H1 (cell line): Measurements from ENCODE around the gene ZWILCH. TPM values are rescaled to one million over a fixed set of nuclear protein-coding genes. Genes with fewer than 3 reads are reported as not detected.

Experiments
- CTCF ChIA-PET: fragments of 300-600 bp; sonication (Branson Sonifier 250); formaldehyde crosslinking; loops from one replicate; lab custom pipeline; 2021; ENCODE audit not compliant: partially characterized antibody; lab: Charles Lee
- POLR2A ChIA-PET: fragments of 300-600 bp; sonication (Branson Sonifier 250); formaldehyde crosslinking; loops from one replicate; lab custom pipeline; 2021; ENCODE audit warnings: inconsistent platforms; ENCODE audit not compliant: partially characterized antibody; lab: Charles Lee
- DNase-seq, 2 experiments: peaks; one replicate each; pipeline versions ENCODE4 v3.0.0 to v3.0.0-alpha.2; 2010 to 2022; ENCODE audit warnings: low spot score in 2 of 2, low read depth in 1 of 2, mixed read lengths in 1 of 2
- FAIRE-seq: peaks from 2 replicates; lab custom pipeline; 2011; peaks lifted over from hg19 to GRCh38; lab: Jason Lieb, UNC
- H2AFZ ChIP-seq: 2 replicates; pipeline ENCODE4 v1.8.1; 2012; ENCODE audit warnings: low read length, inconsistent platforms
- H2AK5ac ChIP-seq: 2 replicates; pipeline ENCODE4 v1.6.1; 2013; ENCODE audit warnings: low read depth, low read length
- H2BK120ac ChIP-seq: replicated peaks from 2 replicates; pipeline ENCODE3; 2013; ENCODE audit warnings: low read depth, low read length, inconsistent platforms
- H2BK12ac ChIP-seq: 2 replicates; pipeline ENCODE4 v1.6.1; 2013; ENCODE audit warnings: low read depth, low read length
- H2BK15ac ChIP-seq: 2 replicates; pipeline ENCODE4 v1.6.1; 2013; ENCODE audit warnings: low read length
- H2BK20ac ChIP-seq: 2 replicates; pipeline ENCODE4 v1.6.1; 2013; ENCODE audit warnings: low read length
- H2BK5ac ChIP-seq: 2 replicates; pipeline ENCODE4 v1.6.1; 2013; ENCODE audit warnings: low read depth, low read length
- H3K14ac ChIP-seq: 2 replicates; pipeline ENCODE4 v1.6.1; 2013; ENCODE audit warnings: inconsistent platforms; ENCODE audit not compliant: insufficient read length
- H3K18ac ChIP-seq: 2 replicates; pipeline ENCODE4 v1.6.1; 2013; ENCODE audit warnings: low read length; ENCODE audit errors: extremely low read depth
- H3K23ac ChIP-seq: 2 replicates; pipeline ENCODE4 v1.6.1; 2013; ENCODE audit warnings: inconsistent platforms; ENCODE audit not compliant: insufficient read length
- H3K23me2 ChIP-seq: 2 replicates; pipeline ENCODE4 v1.6.1; 2013; ENCODE audit warnings: low read depth, low read length
- H3K27ac ChIP-seq: 2 replicates; pipeline ENCODE4 v1.6.1; 2011; ENCODE audit warnings: low read depth, low read length, inconsistent platforms
- H3K27me3 ChIP-seq, 4 experiments: replicated peaks in 1 of 4; 1 replicate in 1 of 4; 2 replicates in 3 of 4; pipeline versions ENCODE4 v1.6.1 to v1.8.1; 2011 to 2013; ENCODE audit warnings: low read length in 3 of 4, mild to moderate bottlenecking in 3 of 4, inconsistent platforms in 2 of 4, mixed read lengths in 2 of 4, moderate library complexity in 1 of 4; ENCODE audit not compliant: control insufficient read depth in 3 of 4, insufficient read depth in 3 of 4; ENCODE audit errors: extremely low read depth in 1 of 4
- H3K36me3 ChIP-seq, 4 experiments: 2 replicates each; pipeline versions ENCODE4 v1.6.1 to v1.8.1; 2011 to 2013; ENCODE audit warnings: mild to moderate bottlenecking in 4 of 4, low read length in 3 of 4, moderate library complexity in 2 of 4, control low read depth in 1 of 4, inconsistent platforms in 1 of 4; ENCODE audit not compliant: insufficient read depth in 4 of 4, control insufficient read depth in 2 of 4
- H3K4ac ChIP-seq: replicated peaks from 2 replicates; pipeline ENCODE3; 2013; ENCODE audit warnings: low read length, low read depth, mixed read lengths, inconsistent platforms; ENCODE audit not compliant: insufficient read length
- H3K4me1 ChIP-seq, 4 experiments: replicated peaks in 1 of 4; 1 replicate in 1 of 4; 2 replicates in 3 of 4; pipeline versions ENCODE4 v1.6.1 to v1.8.1; 2011 to 2013; ENCODE audit warnings: low read length in 3 of 4, inconsistent platforms in 2 of 4, mixed read lengths in 1 of 4; ENCODE audit not compliant: insufficient read depth in 4 of 4, control insufficient read depth in 3 of 4
- H3K4me2 ChIP-seq, 2 experiments: 2 replicates each; pipeline versions ENCODE4 v1.6.1 to v1.8.1; 2011 to 2013; ENCODE audit warnings: low read depth in 2 of 2, low read length in 2 of 2, control low read depth in 1 of 2, inconsistent platforms in 1 of 2, mild to moderate bottlenecking in 1 of 2; ENCODE audit not compliant: insufficient read depth in 1 of 2
- H3K4me3 ChIP-seq, 4 experiments: fragments of 200-600, 300-600 bp in 1 of 4; sonication (generic), shearing (Covaris generic), sonication (Bioruptor Twin) in 1 of 4; 2 replicates each; pipeline versions ENCODE4 v1.5.1 to v1.8.1; 2011 to 2016; ENCODE audit warnings: low read length in 4 of 4, low read depth in 3 of 4, control low read depth in 2 of 4, inconsistent platforms in 2 of 4, mild to moderate bottlenecking in 2 of 4, mixed read lengths in 1 of 4, moderate library complexity in 1 of 4; ENCODE audit not compliant: insufficient read depth in 2 of 4; ENCODE audit errors: extremely low read depth in 1 of 4
- H3K56ac ChIP-seq: replicated peaks from 2 replicates; pipeline ENCODE3; 2013; ENCODE audit warnings: low read depth, mild to moderate bottlenecking, mixed read lengths, low read length, inconsistent platforms; ENCODE audit not compliant: insufficient read length
- H3K79me1 ChIP-seq: 2 replicates; pipeline ENCODE4 v1.6.1; 2013; ENCODE audit warnings: low read depth, low read length, control low read depth
- H3K79me2 ChIP-seq, 2 experiments: 2 replicates each; pipeline versions ENCODE4 v1.6.1 to v1.8.1; 2012 to 2013; ENCODE audit warnings: low read length in 2 of 2, mild to moderate bottlenecking in 2 of 2, inconsistent platforms in 1 of 2; ENCODE audit not compliant: insufficient read depth in 2 of 2, control insufficient read depth in 1 of 2
- H3K9ac ChIP-seq, 4 experiments: replicated peaks in 1 of 4; 1 replicate in 1 of 4; 2 replicates in 3 of 4; pipeline versions ENCODE4 v1.6.1 to v1.8.1; 2011 to 2013; ENCODE audit warnings: low read depth in 3 of 4, low read length in 3 of 4, control low read depth in 2 of 4, mild to moderate bottlenecking in 2 of 4, moderate library complexity in 2 of 4, inconsistent platforms in 1 of 4; ENCODE audit errors: extremely low read depth in 1 of 4
- H3K9me3 ChIP-seq, 2 experiments: 2 replicates each; pipeline versions ENCODE4 v1.6.1 to v1.8.1; 2012 to 2013; ENCODE audit warnings: mild to moderate bottlenecking in 2 of 2, moderate library complexity in 2 of 2, control low read depth in 1 of 2, inconsistent platforms in 1 of 2, low read depth in 1 of 2, low read length in 1 of 2, mixed read lengths in 1 of 2; ENCODE audit not compliant: insufficient read depth in 2 of 2
- H4K20me1 ChIP-seq, 2 experiments: replicated peaks in 1 of 2; 2 replicates each; pipeline versions ENCODE3 to v1.8.1; 2011 to 2013; ENCODE audit warnings: inconsistent platforms in 2 of 2, low read length in 2 of 2, mild to moderate bottlenecking in 1 of 2; ENCODE audit not compliant: insufficient read depth in 2 of 2, control insufficient read depth in 1 of 2
- H4K5ac ChIP-seq: 2 replicates; pipeline ENCODE4 v1.6.1; 2013; ENCODE audit warnings: low read length, low read depth, mixed read lengths, inconsistent platforms; ENCODE audit not compliant: insufficient read length
- H4K8ac ChIP-seq: 2 replicates; pipeline ENCODE4 v1.8.0; 2013; ENCODE audit warnings: mild to moderate bottlenecking, moderate library complexity, low read length, inconsistent platforms; ENCODE audit not compliant: insufficient read depth; ENCODE audit errors: extremely low read depth
- H4K91ac ChIP-seq: replicated peaks from 2 replicates; pipeline ENCODE3; 2013; ENCODE audit warnings: low read length, mixed read lengths, inconsistent platforms; ENCODE audit not compliant: insufficient read length
- ATF2 ChIP-seq: IDR thresholded peaks from 2 replicates; pipeline ENCODE4 v1.6.1; 2012; ENCODE audit warnings: low read length, inconsistent platforms
- JUND ChIP-seq: IDR thresholded peaks from 2 replicates; pipeline ENCODE4 v1.6.1; 2011; ENCODE audit warnings: mild to moderate bottlenecking, improper control_type of control experiment, low read length
- PHF8 ChIP-seq: fragments of 200-600 bp; sonication (generic); conservative IDR thresholded peaks from 2 replicates; pipeline ENCODE4 v1.7.1; 2012; ENCODE audit warnings: low read depth, mild to moderate bottlenecking, inconsistent platforms, low read length, moderate library complexity
- POLR2AphosphoS5 ChIP-seq: IDR thresholded peaks from 2 replicates; pipeline ENCODE4 v1.6.1; 2011; ENCODE audit warnings: low read depth, low read length
- POU5F1 ChIP-seq: IDR thresholded peaks from 2 replicates; pipeline ENCODE4 v1.6.1; 2011; ENCODE audit warnings: low read depth, mild to moderate bottlenecking, low read length, moderate library complexity
- SP4 ChIP-seq: IDR thresholded peaks from 2 replicates; pipeline ENCODE4 v1.6.1; 2012; ENCODE audit warnings: low read length, inconsistent platforms
- ZNF274 ChIP-seq: IDR thresholded peaks from 2 replicates; pipeline ENCODE4 v1.7.0; 2012; ENCODE audit warnings: low read length, borderline replicate concordance; ENCODE audit errors: extremely low read depth
- WGBS, 2 experiments: shearing (Covaris generic) in 1 of 2; methylation state at CpG; one replicate each; pipeline versions ENCODE4 v1.1.6 to v1.1.7; 2013 to 2015; ENCODE audit warnings: low lambda C conversion rate in 2 of 2, mixed read lengths in 2 of 2, inconsistent platforms in 1 of 2, low coverage in 1 of 2, missing lambda C conversion rate in 1 of 2; ENCODE audit not compliant: insufficient replicate concordance in 2 of 2, insufficient coverage in 1 of 2, insufficient read length in 1 of 2; ENCODE audit errors: extremely low coverage in 1 of 2, missing lambda C conversion rate in 1 of 2; 5-methylcytosine and 5-hydroxymethylcytosine counted together
- polyA plus RNA-seq, 7 experiments: library from polyadenylated mRNA; depleted of rRNA in 3 of 7; stranded (reverse) in 5 of 7; unstranded in 2 of 7; fragments of >200 nt in 5 of 7; fragments of 200-250 nt in 2 of 7; gene quantifications; 1 replicate in 5 of 7; 2 replicates in 1 of 7; 4 replicates in 1 of 7; pipeline versions ENCODE4 v1.2.1 to v1.2.3, GENCODE V29; 2011 to 2013; ENCODE audit warnings: missing spikeins in 2 of 7, mixed read lengths in 2 of 7
- total RNA-seq: library from RNA; stranded (reverse); fragmentation: NEBNext Ultra II Directional; extraction: Animal tissue kit (Norgen Biotek cat#: 25700); gene quantifications from 2 replicates; pipeline ENCODE4 v1.2.1, GENCODE V29; 2021

Gene ZWILCH
- total and polyA plus RNA-seq, 2 of the 8 experiments (the other 6 are each of a cell fraction or from before 2014, with no cell fraction given) = 18.1 to 61.5 TPM

- H3K79me2 ChIP-seq = no peaks in the 10 kb centered on the region
- H3K4me1 ChIP-seq = no peaks in the 10 kb centered on the region
- H3K4ac ChIP-seq = no peak overlapping the region
- no peak overlapping the region for H2AK5ac ChIP-seq
- H3K79me1 ChIP-seq = no peaks in the 10 kb centered on the region
- no peak overlapping the region for H3K23ac ChIP-seq
- H2BK5ac ChIP-seq = no peak overlapping the region
- H4K20me1 ChIP-seq = peaks cover 2 to 3% of the 10 kb centered on the region in 2 experiments
- H3K4me3 ChIP-seq = no peak overlapping the region
- no peak overlapping the region for H2BK20ac ChIP-seq
- no peak overlapping the region for H2BK12ac ChIP-seq
- H4K91ac ChIP-seq = no peak overlapping the region
- no peak overlapping the region for H3K27ac ChIP-seq
- no peak overlapping the region for H2BK120ac ChIP-seq
- no peak overlapping the region for H3K18ac ChIP-seq
- no peak overlapping the region for H3K56ac ChIP-seq
- no peaks in the 10 kb centered on the region for H3K27me3 ChIP-seq
- H4K5ac ChIP-seq = no peak overlapping the region
- no peak overlapping the region for H3K9ac ChIP-seq
- no peaks in the 10 kb centered on the region; a peak in 1 of 4 replicates for H3K9me3 ChIP-seq
- no peak overlapping the region for H4K8ac ChIP-seq
- no peak overlapping the region for H2AFZ ChIP-seq
- H2BK15ac ChIP-seq = no peak overlapping the region
- DNase-seq = no peak
- H3K14ac ChIP-seq = no peak overlapping the region
- H3K4me2 ChIP-seq = no peak overlapping the region
- H3K36me3 ChIP-seq = peaks cover 0 to 2% (median 0%) of the 10 kb centered on the region in 4 experiments; a peak in 1 of 8 replicates
- H3K23me2 ChIP-seq = no peaks in the 10 kb centered on the region
- FAIRE-seq = no peak
- WGBS, 2 experiments = 88% methylated on average over 6 of the region's 6 CpGs; no CpG with 5 or more reads in 1 of the 2 experiments
- CTCF ChIA-PET = interaction anchor here (0.8 to 2.3 kb wide), 3 partner anchors 24 to 45 kb away, joined by 3 to 7 read pairs (median 3); no protein-coding TSS in a partner anchor
- POLR2A ChIA-PET = interaction anchor here (0.6 kb wide), 1 partner anchor 32 kb away, joined by 3 read pairs; no protein-coding TSS in a partner anchor
- TF ChIP-seq ZNF274 = no peak
- TF ChIP-seq JUND = no peak
- no peak for TF ChIP-seq ATF2
- no peak for TF ChIP-seq PHF8
- TF ChIP-seq SP4 = no peak
- TF ChIP-seq POU5F1 = no peak
- no peak for TF ChIP-seq POLR2AphosphoS5
These were observed 53.1 kb downstream of the ZWILCH start for GRCh38 chr15:66558271-66558670.
